GM21619 (cell line): ENCODE data around the gene NET1.
A peak's percentile ranks its signal among the peaks of the same experiment; 100 is the strongest.
"Not testable (repeated sequence)": the region's sequence is repeated elsewhere in the genome, so short reads cannot be mapped to it uniquely, and the experiment has no call there.

Source experiments
- ATAC-seq: cut with Tn5 transposase; IDR thresholded peaks from one replicate; pipeline ENCODE4 v1.9.1; 2021; ENCODE audit not compliant: unreplicated experiment

The NET1 gene

GRCh38 chr10:5396556-5397300, 15.6 kb upstream of the NET1 start:
- ATAC-seq = no peak

- ATAC-seq = no peak
Observed at GRCh38 chr10:5399332-5399731, 13.0 kb upstream of the NET1 start.

- ATAC-seq = no peak
Observed at GRCh38 chr10:5400468-5401240, 11.7 kb upstream of the NET1 start.

GRCh38 chr10:5402798-5403197, 9.6 kb upstream of the NET1 start:
- ATAC-seq = no peak

GRCh38 chr10:5404208-5405041, 7.9 kb upstream of the NET1 start, which contains the start of gene TUBAL3:
Gene TUBAL3 (minus strand): TSS chr10:5404828. CDS start chr10:5404792, 36 bp downstream.
- no peak for ATAC-seq

- ATAC-seq = no peak
Observed at GRCh38 chr10:5406918-5407317, 5.4 kb upstream of the NET1 start.

GRCh38 chr10:5410787-5411186, 1.6 kb upstream of the NET1 start:
- not testable (repeated sequence) for ATAC-seq

- ATAC-seq = no peak
Observed at GRCh38 chr10:5411941-5412276, 448 bp upstream of the NET1 start.

GRCh38 chr10:5413012-5413938, 918 bp downstream of the NET1 start:
- ATAC-seq = no peak

GRCh38 chr10:5416981-5417380, 4.6 kb downstream of the NET1 start:
- ATAC-seq = no peak

GRCh38 chr10:5418584-5418983, 6.2 kb downstream of the NET1 start:
- no peak for ATAC-seq

GRCh38 chr10:5419466-5420094, 7.2 kb downstream of the NET1 start:
- no peak for ATAC-seq

GRCh38 chr10:5423771-5424170, 11.4 kb downstream of the NET1 start:
- no peak for ATAC-seq

GRCh38 chr10:5424751-5425150, 12.4 kb downstream of the NET1 start:
- ATAC-seq = no peak

GRCh38 chr10:5428133-5428532, 15.8 kb downstream of the NET1 start:
- no peak for ATAC-seq

GRCh38 chr10:5433182-5433581, 20.8 kb downstream of the NET1 start:
- ATAC-seq = no peak

GRCh38 chr10:5434017-5434753, 21.8 kb downstream of the NET1 start:
- peak; percentile 63 for ATAC-seq

GRCh38 chr10:5435328-5435727, 23.0 kb downstream of the NET1 start:
- no peak for ATAC-seq

GRCh38 chr10:5440206-5440605, 27.8 kb downstream of the NET1 start:
- ATAC-seq = no peak
